ENCODE data around the gene PSMA7. TPM values are rescaled to one million over a fixed set of nuclear protein-coding genes. Genes with fewer than 3 reads are reported as not detected.

The PSMA7 gene
- total RNA-seq, 1 donor, result 237 TPM

GRCh38 chr20:62186096-62186426, 42.9 kb upstream of the PSMA7 start:
- no peak overlapping the region for H3K4me3 ChIP-seq (ENCODE audit: low read depth, low read length)
- DNase-seq (ENCODE audit: low read depth), result no peak
- TF ChIP-seq, protein P1, sequence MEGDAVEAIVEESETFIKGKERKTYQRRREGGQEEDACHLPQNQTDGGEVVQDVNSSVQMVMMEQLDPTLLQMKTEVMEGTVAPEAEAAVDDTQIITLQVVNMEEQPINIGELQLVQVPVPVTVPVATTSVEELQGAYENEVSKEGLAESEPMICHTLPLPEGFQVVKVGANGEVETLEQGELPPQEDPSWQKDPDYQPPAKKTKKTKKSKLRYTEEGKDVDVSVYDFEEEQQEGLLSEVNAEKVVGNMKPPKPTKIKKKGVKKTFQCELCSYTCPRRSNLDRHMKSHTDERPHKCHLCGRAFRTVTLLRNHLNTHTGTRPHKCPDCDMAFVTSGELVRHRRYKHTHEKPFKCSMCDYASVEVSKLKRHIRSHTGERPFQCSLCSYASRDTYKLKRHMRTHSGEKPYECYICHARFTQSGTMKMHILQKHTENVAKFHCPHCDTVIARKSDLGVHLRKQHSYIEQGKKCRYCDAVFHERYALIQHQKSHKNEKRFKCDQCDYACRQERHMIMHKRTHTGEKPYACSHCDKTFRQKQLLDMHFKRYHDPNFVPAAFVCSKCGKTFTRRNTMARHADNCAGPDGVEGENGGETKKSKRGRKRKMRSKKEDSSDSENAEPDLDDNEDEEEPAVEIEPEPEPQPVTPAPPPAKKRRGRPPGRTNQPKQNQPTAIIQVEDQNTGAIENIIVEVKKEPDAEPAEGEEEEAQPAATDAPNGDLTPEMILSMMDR (IDR thresholded peaks at IDR 0.05; ENCODE audit: insufficient read depth, low read length), result no peak

DNA sequence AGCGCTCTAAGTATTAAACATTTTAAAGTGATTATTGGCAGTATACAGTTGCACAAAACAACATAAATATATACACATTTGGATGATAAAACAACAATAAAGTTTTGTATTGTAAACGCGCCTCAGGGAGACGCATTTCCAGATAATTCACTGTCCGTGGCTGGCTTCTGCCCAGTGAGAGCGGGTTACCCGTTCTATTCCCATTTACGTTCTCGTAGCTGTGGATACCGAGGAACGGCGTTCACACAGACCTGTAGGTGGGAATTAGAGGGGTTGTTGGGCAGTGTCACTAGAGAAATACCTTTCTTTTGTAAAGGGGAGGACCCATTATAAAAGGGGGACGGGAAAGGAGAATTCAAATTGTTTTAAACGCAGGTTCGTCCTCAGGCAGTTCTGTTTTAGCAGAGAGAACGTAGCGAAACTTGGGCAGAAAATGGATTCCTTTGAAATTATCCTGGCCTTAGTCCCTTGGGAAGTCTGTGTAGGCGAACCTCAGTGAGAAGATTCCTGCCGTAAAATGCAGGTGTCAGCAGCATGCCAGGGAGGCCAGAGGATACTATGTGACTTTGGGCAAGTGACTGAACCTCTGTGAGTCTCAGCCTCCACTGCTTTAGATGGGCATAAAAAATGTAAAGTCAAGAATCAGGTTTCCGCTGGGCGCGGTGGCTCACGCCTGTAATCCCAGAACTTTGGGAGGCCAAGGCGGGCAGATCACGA, 40.4 kb upstream of the PSMA7 start:
- peak; percentile 14 for DNase-seq (ENCODE audit: low read depth)
- H3K4me3 ChIP-seq (ENCODE audit: low read depth, low read length), result peak overlapping the region; percentile 95
- TF ChIP-seq, protein P1 (IDR thresholded peaks at IDR 0.05; ENCODE audit: insufficient read depth, low read length), result no peak

- TF ChIP-seq, protein P1 (IDR thresholded peaks at IDR 0.05; ENCODE audit: insufficient read depth, low read length), result no peak
Measured at GRCh38 chr20:62182469-62183425, 39.6 kb upstream of the PSMA7 start, which contains the start of gene MTG2. MTG2 (plus strand) TSS chr20:62183028; CDS start chr20:62193421, 10,393 bp downstream.

GRCh38 chr20:62181808-62182207, 38.6 kb upstream of the PSMA7 start:
- TF ChIP-seq, protein P1 (IDR thresholded peaks at IDR 0.05; ENCODE audit: insufficient read depth, low read length), result no peak
- no peak for DNase-seq (ENCODE audit: low read depth)
- peak overlapping the region; percentile 95 for H3K4me3 ChIP-seq (ENCODE audit: low read depth, low read length)

More at GRCh38 chr20:62182469-62183425, 39.6 kb upstream of the PSMA7 start, which contains the start of gene MTG2:
- DNase-seq (ENCODE audit: low read depth), result peak; percentile 93
- peak within 1 kb of the TSS; percentile 95 for H3K4me3 ChIP-seq (ENCODE audit: low read depth, low read length)

DNA sequence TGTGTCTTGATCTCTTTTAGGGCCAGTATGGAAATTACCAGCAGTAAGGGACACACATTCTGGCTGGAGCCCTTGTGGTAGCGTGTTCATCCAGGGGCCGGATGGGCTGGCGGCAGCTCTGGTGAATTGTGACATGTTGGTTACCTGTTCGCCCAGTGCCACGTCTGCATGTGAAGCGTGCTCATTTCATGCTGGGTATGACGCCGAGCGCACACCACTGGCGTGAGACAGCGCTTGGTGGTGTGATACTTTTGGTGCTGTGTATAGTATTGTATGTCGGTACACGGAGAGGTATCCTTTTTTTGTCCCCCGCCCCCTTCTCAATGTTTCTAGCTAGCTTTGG, 35.9 kb upstream of the PSMA7 start:
- TF ChIP-seq, protein P1 (IDR thresholded peaks at IDR 0.05; ENCODE audit: insufficient read depth, low read length), result no peak
- no peak for DNase-seq (ENCODE audit: low read depth)
- H3K4me3 ChIP-seq (ENCODE audit: low read depth, low read length), result no peak overlapping the region

GRCh38 chr20:62178316-62179161, 35.3 kb upstream of the PSMA7 start:
- TF ChIP-seq, protein P1 (IDR thresholded peaks at IDR 0.05; ENCODE audit: insufficient read depth, low read length), result no peak
- H3K4me3 ChIP-seq (ENCODE audit: low read depth, low read length), result no peak overlapping the region
- no peak for DNase-seq (ENCODE audit: low read depth)

Measured in fibroblast of the aortic adventitia (primary cell).